Smooth muscle cell of the brain vasculature (primary cell): ENCODE data around the gene S100A16.
"Not testable (repeated sequence)": the region's sequence is repeated elsewhere in the genome, so short reads cannot be mapped to it uniquely, and the experiment has no call there.

Experiments used
- DNase-seq: peaks from one replicate; pipeline ENCODE4 v3.0.0-alpha.2; 2012; ENCODE audit warnings: low read depth, low spot score

S100A16 gene

GRCh38 chr1:153615406-153615805, 2.5 kb upstream of the S100A16 start:
- no peak for DNase-seq

GRCh38 chr1:153614906-153615305, 2.0 kb upstream of the S100A16 start:
- DNase-seq: no peak

GRCh38 chr1:153614189-153614900, 1.4 kb upstream of the S100A16 start:
- DNase-seq: no peak

- DNase-seq: no peak
These were observed 469 bp upstream of the S100A16 start for GRCh38 chr1:153613406-153613805.

- no peak for DNase-seq
These were observed 704 bp downstream of the S100A16 start for GRCh38 chr1:153612111-153612754.

GRCh38 chr1:153611356-153611755, 1.6 kb downstream of the S100A16 start:
- no peak for DNase-seq

GRCh38 chr1:153610811-153611301, 2.1 kb downstream of the S100A16 start:
- no peak for DNase-seq

GRCh38 chr1:153610334-153610733, 2.6 kb downstream of the S100A16 start:
- no peak for DNase-seq

- DNase-seq: no peak
These were observed 3.4 kb downstream of the S100A16 start for GRCh38 chr1:153609585-153609907.

GRCh38 chr1:153608742-153609584, 4.0 kb downstream of the S100A16 start:
- DNase-seq: peak; percentile 64

- no peak for DNase-seq
These were observed 4.8 kb downstream of the S100A16 start for GRCh38 chr1:153608089-153608682.

- no peak for DNase-seq
These were observed 5.6 kb downstream of the S100A16 start for GRCh38 chr1:153607381-153607780.

GRCh38 chr1:153606194-153606593, 6.7 kb downstream of the S100A16 start:
- DNase-seq: no peak

- DNase-seq: no peak
These were observed 10.2 kb downstream of the S100A16 start for GRCh38 chr1:153602749-153603148.

- DNase-seq: no peak
These were observed 13.1 kb downstream of the S100A16 start for GRCh38 chr1:153599847-153600246.

GRCh38 chr1:153598309-153599172, 14.4 kb downstream of the S100A16 start:
- DNase-seq: no peak

GRCh38 chr1:153597206-153597605, 15.7 kb downstream of the S100A16 start:
- DNase-seq: no peak

GRCh38 chr1:153592748-153593147, 20.2 kb downstream of the S100A16 start:
- no peak for DNase-seq

- DNase-seq: no peak
These were observed 24.5 kb downstream of the S100A16 start for GRCh38 chr1:153588482-153588881.

- DNase-seq: not testable (repeated sequence)
These were observed 24.9 kb downstream of the S100A16 start for GRCh38 chr1:153588033-153588432.

- DNase-seq: no peak
These were observed 25.6 kb downstream of the S100A16 start for GRCh38 chr1:153587314-153587713.
